Measurements from ENCODE around the gene SCN5A. TPM values are rescaled to one million over a fixed set of nuclear protein-coding genes. Genes with fewer than 3 reads are reported as not detected.

SCN5A gene
- total RNA-seq, 1 experiment from 2014 or later = 13.6 TPM

GRCh38 chr3:38698760-38699159 is 49.3 kb upstream of the SCN5A start:
- H3K4me3 Mint-ChIP-seq = no peak overlapping the region
- H3K36me3 Mint-ChIP-seq = no peaks in the 10 kb centered on the region
- ATAC-seq (no peak), DNase-seq (ENCODE audit: low spot score) (no peak)
- no peaks in the 10 kb centered on the region; the same call in 1 of the 2 replicates for H3K27me3 Mint-ChIP-seq (ENCODE audit: low read depth)
- no peak for TF ChIP-seq NR2C2 (CRISPR knock-in tag; IDR thresholded peaks at IDR 0.05)
- TF ChIP-seq RORB (CRISPR knock-in tag; IDR thresholded peaks at IDR 0.05) = no peak
- no peak for TF ChIP-seq ZNF138 (CRISPR knock-in tag; conservative IDR thresholded peaks at IDR 0.05)
- TF ChIP-seq, protein P1, sequence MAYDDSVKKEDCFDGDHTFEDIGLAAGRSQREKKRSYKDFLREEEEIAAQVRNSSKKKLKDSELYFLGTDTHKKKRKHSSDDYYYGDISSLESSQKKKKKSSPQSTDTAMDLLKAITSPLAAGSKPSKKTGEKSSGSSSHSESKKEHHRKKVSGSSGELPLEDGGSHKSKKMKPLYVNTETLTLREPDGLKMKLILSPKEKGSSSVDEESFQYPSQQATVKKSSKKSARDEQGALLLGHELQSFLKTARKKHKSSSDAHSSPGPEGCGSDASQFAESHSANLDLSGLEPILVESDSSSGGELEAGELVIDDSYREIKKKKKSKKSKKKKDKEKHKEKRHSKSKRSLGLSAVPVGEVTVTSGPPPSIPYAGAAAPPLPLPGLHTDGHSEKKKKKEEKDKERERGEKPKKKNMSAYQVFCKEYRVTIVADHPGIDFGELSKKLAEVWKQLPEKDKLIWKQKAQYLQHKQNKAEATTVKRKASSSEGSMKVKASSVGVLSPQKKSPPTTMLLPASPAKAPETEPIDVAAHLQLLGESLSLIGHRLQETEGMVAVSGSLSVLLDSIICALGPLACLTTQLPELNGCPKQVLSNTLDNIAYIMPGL (CRISPR knock-in tag; IDR thresholded peaks at IDR 0.05) = no peak
- TF ChIP-seq AR (CRISPR knock-in tag; IDR thresholded peaks at IDR 0.05) = no peak
- no peak for TF ChIP-seq ARID4B (CRISPR knock-in tag; IDR thresholded peaks at IDR 0.05; ENCODE audit: borderline replicate concordance)
- TF ChIP-seq ATF6 (CRISPR knock-in tag; IDR thresholded peaks at IDR 0.05) = no peak
- TF ChIP-seq SMAD3 (CRISPR knock-in tag; IDR thresholded peaks at IDR 0.05; ENCODE audit: borderline replicate concordance) = no peak
- TF ChIP-seq HMGA2 (CRISPR knock-in tag; IDR thresholded peaks at IDR 0.05) = no peak
- TF ChIP-seq RELA (CRISPR knock-in tag; IDR thresholded peaks at IDR 0.05; ENCODE audit: borderline replicate concordance) = no peak
- no peak for TF ChIP-seq AFF4 (CRISPR knock-in tag; IDR thresholded peaks at IDR 0.05; ENCODE audit: borderline replicate concordance)
- TF ChIP-seq, protein P2, sequence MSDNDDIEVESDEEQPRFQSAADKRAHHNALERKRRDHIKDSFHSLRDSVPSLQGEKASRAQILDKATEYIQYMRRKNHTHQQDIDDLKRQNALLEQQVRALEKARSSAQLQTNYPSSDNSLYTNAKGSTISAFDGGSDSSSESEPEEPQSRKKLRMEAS (CRISPR knock-in tag; IDR thresholded peaks at IDR 0.05) = no peak
- no peak for TF ChIP-seq ATF3 (CRISPR knock-in tag; conservative IDR thresholded peaks at IDR 0.05)
- TF ChIP-seq NR1H2 (CRISPR knock-in tag; IDR thresholded peaks at IDR 0.05) = no peak
- no peak overlapping the region for H3K27ac Mint-ChIP-seq
- no peaks in the 10 kb centered on the region for H3K4me1 Mint-ChIP-seq
- ChIA-PET POLR2A (no interaction called here), CTCF (interaction anchor here (0.6 kb wide), 1 partner anchor 40 kb away, joined by 4 read pairs; no protein-coding TSS in a partner anchor)
- peaks cover 8% of the 10 kb centered on the region; the same call in 1 of the 2 replicates for H3K9me3 Mint-ChIP-seq

Data from WTC11 (cell line).